Mammary epithelial cell (primary cell): ENCODE data around the gene CTSW.

Source experiments
- EZH2 ChIP-seq: IDR thresholded peaks from 2 replicates; pipeline ENCODE4 v1.6.1; 2012; ENCODE audit warnings: low read length, inconsistent platforms, borderline replicate concordance
- TF ChIP-seq, protein P1 (sequence below), 2 donors: IDR thresholded peaks in 1 of 2; conservative IDR thresholded peaks in 1 of 2; 2 replicates each; pipeline ENCODE4 v1.5.1; 2011 to 2012; ENCODE audit warnings: inconsistent platforms in 2 of 2, low read length in 2 of 2, mild to moderate bottlenecking in 2 of 2, control low read depth in 1 of 2, low read depth in 1 of 2; ENCODE audit not compliant: insufficient read depth in 1 of 2; ENCODE audit errors: extremely low read depth in 1 of 2

DNA sequence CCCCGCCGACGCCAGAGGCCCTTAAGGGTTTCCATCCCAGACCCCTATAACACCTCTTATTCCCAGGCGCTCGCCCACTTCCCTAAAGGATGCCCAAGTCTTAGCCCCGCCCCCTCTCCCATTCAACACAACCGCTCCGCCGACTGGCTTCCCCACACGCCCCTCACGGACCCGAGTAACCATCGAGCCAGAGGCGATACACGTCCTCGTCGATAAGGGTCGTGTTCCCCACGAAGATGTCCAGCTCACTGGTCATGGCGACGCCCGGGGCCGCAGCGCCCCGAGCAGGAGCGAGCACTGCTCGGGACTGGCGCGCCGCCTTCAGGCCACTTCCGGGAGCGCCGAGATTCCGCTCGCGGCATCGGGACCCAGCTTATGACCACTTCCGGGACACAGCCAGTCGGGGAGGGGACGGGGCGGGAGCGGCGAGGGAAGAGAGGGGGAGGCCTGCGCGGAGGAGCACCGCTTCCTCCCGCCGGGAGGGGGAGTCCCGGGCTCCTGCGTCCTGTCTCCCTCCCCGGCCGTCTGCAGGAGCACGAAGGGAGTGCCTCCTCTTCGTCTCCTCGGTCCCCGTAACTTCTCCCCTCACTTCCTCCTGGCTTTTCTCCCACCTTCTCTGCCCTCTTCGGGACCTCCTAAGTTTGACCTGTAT lies 8.7 kb downstream of the CTSW start, which contains the start of gene FIBP:
- TF ChIP-seq, protein P1, sequence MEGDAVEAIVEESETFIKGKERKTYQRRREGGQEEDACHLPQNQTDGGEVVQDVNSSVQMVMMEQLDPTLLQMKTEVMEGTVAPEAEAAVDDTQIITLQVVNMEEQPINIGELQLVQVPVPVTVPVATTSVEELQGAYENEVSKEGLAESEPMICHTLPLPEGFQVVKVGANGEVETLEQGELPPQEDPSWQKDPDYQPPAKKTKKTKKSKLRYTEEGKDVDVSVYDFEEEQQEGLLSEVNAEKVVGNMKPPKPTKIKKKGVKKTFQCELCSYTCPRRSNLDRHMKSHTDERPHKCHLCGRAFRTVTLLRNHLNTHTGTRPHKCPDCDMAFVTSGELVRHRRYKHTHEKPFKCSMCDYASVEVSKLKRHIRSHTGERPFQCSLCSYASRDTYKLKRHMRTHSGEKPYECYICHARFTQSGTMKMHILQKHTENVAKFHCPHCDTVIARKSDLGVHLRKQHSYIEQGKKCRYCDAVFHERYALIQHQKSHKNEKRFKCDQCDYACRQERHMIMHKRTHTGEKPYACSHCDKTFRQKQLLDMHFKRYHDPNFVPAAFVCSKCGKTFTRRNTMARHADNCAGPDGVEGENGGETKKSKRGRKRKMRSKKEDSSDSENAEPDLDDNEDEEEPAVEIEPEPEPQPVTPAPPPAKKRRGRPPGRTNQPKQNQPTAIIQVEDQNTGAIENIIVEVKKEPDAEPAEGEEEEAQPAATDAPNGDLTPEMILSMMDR (conservative IDR thresholded peaks at IDR 0.05 in 1 of 2, IDR thresholded peaks at IDR 0.05 in 1 of 2; ENCODE audit: extremely low read depth in 1 of 2, insufficient read depth in 1 of 2, low read depth in 1 of 2, low read length in 2 of 2) = peak; percentile 30 to 80
- TF ChIP-seq EZH2 = no peak
